ENCODE measurements around the gene SAPCD2.

Gene SAPCD2

GRCh38 chr9:137017071-137017470 lies 53.3 kb downstream of the SAPCD2 start:
- no peak for DNase-seq

- no peak for DNase-seq
These were observed 53.9 kb downstream of the SAPCD2 start for GRCh38 chr9:137016436-137016835.

DNA sequence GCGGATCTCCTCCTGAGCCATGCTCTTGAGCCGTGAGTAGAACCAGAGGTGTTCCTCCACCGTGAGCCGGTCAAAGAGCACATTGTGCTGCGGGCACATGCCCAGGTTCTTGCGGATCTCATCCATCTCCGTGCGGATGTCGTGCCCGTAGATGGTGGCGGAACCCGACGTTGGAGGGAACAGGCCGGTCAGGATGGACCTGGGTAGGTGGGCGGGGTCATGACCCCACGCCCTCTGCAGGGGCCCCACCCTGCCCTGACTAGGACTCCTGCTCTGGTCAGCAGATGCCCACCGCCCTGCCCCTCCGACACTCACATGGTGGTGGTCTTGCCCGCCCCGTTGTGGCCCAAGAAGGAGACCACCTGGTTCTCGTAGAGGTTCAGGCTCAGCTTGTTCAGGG lies 54.4 kb downstream of the SAPCD2 start:
- no peak for DNase-seq

DNA sequence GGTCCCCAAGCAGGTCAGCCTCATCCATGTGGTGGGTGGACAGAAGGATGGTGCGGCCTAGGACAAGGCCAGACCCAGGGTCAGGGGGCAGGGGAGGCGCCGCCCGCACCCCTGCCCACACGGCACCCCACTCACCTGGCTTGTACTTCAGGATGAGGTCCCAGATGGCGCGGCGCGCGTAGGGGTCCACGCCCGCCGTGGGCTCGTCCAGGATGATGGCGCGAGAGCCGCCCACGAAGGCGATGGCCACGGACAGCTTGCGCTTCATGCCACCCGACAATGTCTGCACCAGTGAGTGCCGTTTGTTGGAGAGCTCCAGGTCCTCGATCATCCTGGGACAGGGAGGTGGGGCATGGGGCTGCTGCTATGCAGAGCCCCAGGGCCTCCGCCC lies 54.8 kb downstream of the SAPCD2 start:
- DNase-seq: no peak

GRCh38 chr9:137014776-137015539 lies 55.4 kb downstream of the SAPCD2 start:
- DNase-seq: no peak

DNA sequence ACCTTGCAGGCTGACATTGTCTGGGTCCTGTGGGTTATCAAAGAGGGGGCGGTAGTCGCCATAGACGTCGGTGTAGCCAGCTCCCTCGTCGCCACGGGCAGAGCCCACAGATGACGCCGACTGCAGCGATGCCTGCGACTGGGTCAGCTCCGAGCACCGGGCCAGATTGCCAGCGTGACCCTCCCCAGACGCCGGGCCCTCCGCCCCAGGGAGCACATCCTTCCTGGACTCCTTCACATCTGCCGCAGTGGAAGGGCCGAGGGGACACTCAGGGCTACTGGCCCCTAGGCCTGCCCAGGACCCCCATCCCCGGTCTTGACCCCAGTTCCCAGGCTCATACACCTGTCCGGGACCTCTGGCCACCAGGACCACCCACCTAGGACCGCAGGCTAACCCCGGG lies 56.2 kb downstream of the SAPCD2 start:
- DNase-seq: no peak

- DNase-seq: no peak
These were observed 56.8 kb downstream of the SAPCD2 start for GRCh38 chr9:137013571-137013940.

GRCh38 chr9:137012694-137013570 lies 57.4 kb downstream of the SAPCD2 start:
- no peak for DNase-seq
